ENCODE data around the gene MBD5. TPM values are rescaled to one million over a fixed set of nuclear protein-coding genes. Genes with fewer than 3 reads are reported as not detected.
"Not testable (repeated sequence)": the region's sequence is repeated elsewhere in the genome, so short reads cannot be mapped to it uniquely, and the experiment has no call there.

Gene MBD5
- total RNA-seq, 1 donor from 2014 or later = 100 TPM

GRCh38 chr2:148538375-148538774 lies 517.5 kb downstream of the MBD5 start:
- TF ChIP-seq, protein P1, sequence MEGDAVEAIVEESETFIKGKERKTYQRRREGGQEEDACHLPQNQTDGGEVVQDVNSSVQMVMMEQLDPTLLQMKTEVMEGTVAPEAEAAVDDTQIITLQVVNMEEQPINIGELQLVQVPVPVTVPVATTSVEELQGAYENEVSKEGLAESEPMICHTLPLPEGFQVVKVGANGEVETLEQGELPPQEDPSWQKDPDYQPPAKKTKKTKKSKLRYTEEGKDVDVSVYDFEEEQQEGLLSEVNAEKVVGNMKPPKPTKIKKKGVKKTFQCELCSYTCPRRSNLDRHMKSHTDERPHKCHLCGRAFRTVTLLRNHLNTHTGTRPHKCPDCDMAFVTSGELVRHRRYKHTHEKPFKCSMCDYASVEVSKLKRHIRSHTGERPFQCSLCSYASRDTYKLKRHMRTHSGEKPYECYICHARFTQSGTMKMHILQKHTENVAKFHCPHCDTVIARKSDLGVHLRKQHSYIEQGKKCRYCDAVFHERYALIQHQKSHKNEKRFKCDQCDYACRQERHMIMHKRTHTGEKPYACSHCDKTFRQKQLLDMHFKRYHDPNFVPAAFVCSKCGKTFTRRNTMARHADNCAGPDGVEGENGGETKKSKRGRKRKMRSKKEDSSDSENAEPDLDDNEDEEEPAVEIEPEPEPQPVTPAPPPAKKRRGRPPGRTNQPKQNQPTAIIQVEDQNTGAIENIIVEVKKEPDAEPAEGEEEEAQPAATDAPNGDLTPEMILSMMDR (IDR thresholded peaks at IDR 0.05; ENCODE audit: unreplicated experiment) = no peak
- peaks cover 2% of the 10 kb centered on the region for H3K4me1 Mint-ChIP-seq
- no peaks in the 10 kb centered on the region for H3K9me3 Mint-ChIP-seq
- peaks cover 3% of the 10 kb centered on the region for H3K27me3 Mint-ChIP-seq (ENCODE audit: low read depth)
- DNase-seq (ENCODE audit: low spot score in 2 of 2, unreplicated experiment in 2 of 2) = no peak
- H3K36me3 Mint-ChIP-seq = no peaks in the 10 kb centered on the region
- H3K4me3 Mint-ChIP-seq = no peak overlapping the region
- no peak overlapping the region for H3K27ac Mint-ChIP-seq

DNA sequence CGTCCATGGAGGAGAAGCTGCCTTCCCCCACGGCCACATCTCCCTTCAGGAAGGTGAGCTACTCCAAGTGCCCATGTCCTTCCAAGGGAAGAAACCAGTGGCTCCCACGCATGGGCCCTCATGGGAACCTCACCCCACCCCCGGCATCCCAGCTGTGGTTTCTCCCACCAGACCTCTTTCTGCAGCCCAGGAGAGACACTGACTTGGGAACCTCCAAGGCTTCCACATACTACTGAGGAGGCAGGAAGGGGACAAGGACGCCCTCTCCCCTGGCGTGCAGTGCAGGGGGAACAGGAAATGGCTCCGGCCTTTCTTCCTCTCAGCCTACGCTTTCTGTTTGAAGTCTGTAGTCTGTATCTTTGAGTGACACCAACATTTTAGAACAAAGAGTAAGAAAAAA lies 519.1 kb downstream of the MBD5 start:
- Mint-ChIP-seq H3K4me3 (no peak overlapping the region), H3K27ac (no peak overlapping the region), H3K9me3 (no peaks in the 10 kb centered on the region), H3K4me1 (no peaks in the 10 kb centered on the region), H3K27me3 (ENCODE audit: low read depth) (peaks cover 1% of the 10 kb centered on the region), H3K36me3 (no peaks in the 10 kb centered on the region)
- TF ChIP-seq, protein P1 (IDR thresholded peaks at IDR 0.05; ENCODE audit: unreplicated experiment) = no peak
- no peak for DNase-seq (ENCODE audit: low spot score in 2 of 2, unreplicated experiment in 2 of 2)

DNA sequence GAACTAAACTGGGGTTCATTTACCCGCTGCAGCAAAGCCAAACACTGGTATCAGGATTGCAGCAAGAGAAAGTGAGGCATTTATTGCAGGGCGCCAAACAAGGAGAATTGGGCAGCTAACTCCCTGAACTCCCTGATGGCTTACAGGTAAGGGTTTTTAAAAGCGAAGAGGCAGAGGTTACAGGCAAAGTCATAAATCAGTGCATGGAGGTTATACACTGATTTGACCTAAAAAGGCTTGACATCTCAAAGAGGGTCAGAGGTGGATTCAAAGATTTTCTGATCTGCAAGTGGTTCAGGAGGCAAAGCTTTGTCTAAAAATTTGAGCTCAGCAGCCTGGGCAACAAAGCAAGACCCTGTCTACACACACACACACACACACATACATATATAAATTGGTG lies 520.9 kb downstream of the MBD5 start:
- no peaks in the 10 kb centered on the region for H3K27me3 Mint-ChIP-seq (ENCODE audit: low read depth)
- H3K4me1 Mint-ChIP-seq = no peaks in the 10 kb centered on the region
- no peak overlapping the region for H3K4me3 Mint-ChIP-seq
- DNase-seq (ENCODE audit: low spot score in 2 of 2, unreplicated experiment in 2 of 2) = no peak
- TF ChIP-seq, protein P1 (IDR thresholded peaks at IDR 0.05; ENCODE audit: unreplicated experiment) = no peak
- H3K9me3 Mint-ChIP-seq = no peaks in the 10 kb centered on the region
- no peaks in the 10 kb centered on the region for H3K36me3 Mint-ChIP-seq
- no peak overlapping the region for H3K27ac Mint-ChIP-seq

GRCh38 chr2:148542614-148543013 lies 521.7 kb downstream of the MBD5 start:
- Mint-ChIP-seq H3K4me3 (no peak overlapping the region), H3K36me3 (no peaks in the 10 kb centered on the region), H3K9me3 (no peaks in the 10 kb centered on the region), H3K4me1 (no peaks in the 10 kb centered on the region), H3K27ac (no peak overlapping the region), H3K27me3 (ENCODE audit: low read depth) (no peaks in the 10 kb centered on the region)
- no peak for DNase-seq (ENCODE audit: low spot score in 2 of 2, unreplicated experiment in 2 of 2)
- TF ChIP-seq, protein P1 (IDR thresholded peaks at IDR 0.05; ENCODE audit: unreplicated experiment) = no peak

- not testable (repeated sequence) for DNase-seq (ENCODE audit: low spot score in 2 of 2, unreplicated experiment in 2 of 2); H3K9me3 Mint-ChIP-seq; H3K27ac Mint-ChIP-seq; H3K36me3 Mint-ChIP-seq; H3K4me3 Mint-ChIP-seq; H3K4me1 Mint-ChIP-seq; H3K27me3 Mint-ChIP-seq (ENCODE audit: low read depth)
These were observed 522.2 kb downstream of the MBD5 start for GRCh38 chr2:148543088-148543540.

- TF ChIP-seq, protein P1 (IDR thresholded peaks at IDR 0.05; ENCODE audit: unreplicated experiment) = no peak
- Mint-ChIP-seq H3K4me1 (no peaks in the 10 kb centered on the region), H3K36me3 (no peaks in the 10 kb centered on the region), H3K9me3 (no peaks in the 10 kb centered on the region), H3K4me3 (no peak overlapping the region), H3K27me3 (ENCODE audit: low read depth) (no peaks in the 10 kb centered on the region), H3K27ac (no peak overlapping the region)
- DNase-seq (ENCODE audit: low spot score in 2 of 2, unreplicated experiment in 2 of 2) = no peak
These were observed 524.7 kb downstream of the MBD5 start for GRCh38 chr2:148545390-148546256.
